Measurements from ENCODE around the gene MARCHF2.

MARCHF2 gene

GRCh38 chr19:8476524-8476923 lies 63.4 kb downstream of the MARCHF2 start:
- Mint-ChIP-seq H3K4me3 (no peak overlapping the region), H3K36me3 (ENCODE audit: low read depth) (peaks cover 68% of the 10 kb centered on the region), H3K4me1 (peaks cover 13% of the 10 kb centered on the region), H3K27me3 (ENCODE audit: low read depth, poor library complexity) (no peaks in the 10 kb centered on the region), H3K9me3 (no peaks in the 10 kb centered on the region), H3K27ac (no peak overlapping the region)
- TF ChIP-seq CTCF (IDR thresholded peaks at IDR 0.05): no peak
- no peak for DNase-seq

GRCh38 chr19:8477889-8478288 lies 64.8 kb downstream of the MARCHF2 start:
- H3K4me1 Mint-ChIP-seq: peaks cover 14% of the 10 kb centered on the region
- H3K4me3 Mint-ChIP-seq: no peak overlapping the region
- no peaks in the 10 kb centered on the region for H3K9me3 Mint-ChIP-seq
- H3K36me3 Mint-ChIP-seq (ENCODE audit: low read depth): peaks cover 69% of the 10 kb centered on the region
- no peak for TF ChIP-seq CTCF (IDR thresholded peaks at IDR 0.05)
- no peak for DNase-seq
- H3K27me3 Mint-ChIP-seq (ENCODE audit: low read depth, poor library complexity): no peaks in the 10 kb centered on the region
- peak overlapping the region; percentile 76 for H3K27ac Mint-ChIP-seq

- TF ChIP-seq CTCF (IDR thresholded peaks at IDR 0.05): no peak
- H3K9me3 Mint-ChIP-seq: no peaks in the 10 kb centered on the region
- H3K27me3 Mint-ChIP-seq (ENCODE audit: low read depth, poor library complexity): no peaks in the 10 kb centered on the region
- no peak for DNase-seq
- no peak overlapping the region for H3K27ac Mint-ChIP-seq
- H3K36me3 Mint-ChIP-seq (ENCODE audit: low read depth): peaks cover 69% of the 10 kb centered on the region
- no peak overlapping the region for H3K4me3 Mint-ChIP-seq
- peaks cover 14% of the 10 kb centered on the region for H3K4me1 Mint-ChIP-seq
Observed at GRCh38 chr19:8478598-8478997, 65.5 kb downstream of the MARCHF2 start.

GRCh38 chr19:8481201-8481600 lies 68.1 kb downstream of the MARCHF2 start:
- Mint-ChIP-seq H3K9me3 (no peaks in the 10 kb centered on the region), H3K36me3 (ENCODE audit: low read depth) (peaks cover 74% of the 10 kb centered on the region), H3K4me3 (no peak overlapping the region), H3K27ac (peak overlapping the region; percentile 72), H3K27me3 (ENCODE audit: low read depth, poor library complexity) (no peaks in the 10 kb centered on the region), H3K4me1 (peaks cover 12% of the 10 kb centered on the region)
- TF ChIP-seq CTCF (IDR thresholded peaks at IDR 0.05): no peak
- no peak for DNase-seq

- H3K36me3 Mint-ChIP-seq (ENCODE audit: low read depth): peaks cover 75% of the 10 kb centered on the region
- no peak for TF ChIP-seq CTCF (IDR thresholded peaks at IDR 0.05)
- no peaks in the 10 kb centered on the region for H3K27me3 Mint-ChIP-seq (ENCODE audit: low read depth, poor library complexity)
- H3K4me3 Mint-ChIP-seq: no peak overlapping the region
- no peak for DNase-seq
- H3K9me3 Mint-ChIP-seq: no peaks in the 10 kb centered on the region
- H3K4me1 Mint-ChIP-seq: peaks cover 9% of the 10 kb centered on the region
- peak overlapping the region; percentile 72 for H3K27ac Mint-ChIP-seq
Observed at GRCh38 chr19:8481616-8482015, 68.5 kb downstream of the MARCHF2 start.

GRCh38 chr19:8482696-8483095 lies 69.6 kb downstream of the MARCHF2 start:
- Mint-ChIP-seq H3K36me3 (ENCODE audit: low read depth) (peaks cover 77% of the 10 kb centered on the region), H3K27me3 (ENCODE audit: low read depth, poor library complexity) (peaks cover under 1% of the 10 kb centered on the region), H3K4me3 (no peak overlapping the region), H3K4me1 (peaks cover 9% of the 10 kb centered on the region), H3K27ac (no peak overlapping the region), H3K9me3 (no peaks in the 10 kb centered on the region)
- DNase-seq: no peak
- no peak for TF ChIP-seq CTCF (IDR thresholded peaks at IDR 0.05)

Measured in nephron progenitor cell (in vitro differentiated cells).